Panc1 (cell line): ENCODE data around the gene MSI2.

Experiments
- SIN3A ChIP-seq: IDR thresholded peaks from 2 replicates; pipeline ENCODE4 v1.6.1; 2012; ENCODE audit warnings: low read depth, mild to moderate bottlenecking, low read length, moderate library complexity, borderline replicate concordance; ENCODE audit not compliant: insufficient read depth
- TCF7L2 ChIP-seq: IDR thresholded peaks from 2 replicates; pipeline ENCODE4 v1.6.1; 2011; ENCODE audit warnings: mild to moderate bottlenecking, low read depth, low read length, inconsistent platforms
- TF ChIP-seq, protein P1 (sequence below): fragments of 450-650 bp; IDR thresholded peaks from 2 replicates; pipeline ENCODE4 v1.5.1; 2017; ENCODE audit warnings: mild to moderate bottlenecking
- TF ChIP-seq, protein P2 (sequence below), 2 experiments: IDR thresholded peaks; 2 replicates each; pipeline ENCODE4 v1.6.1; 2011 to 2012; ENCODE audit warnings: low read depth in 2 of 2, control low read depth in 1 of 2, low read length in 1 of 2, mild to moderate bottlenecking in 1 of 2, moderate library complexity in 1 of 2; ENCODE audit not compliant: insufficient read depth in 1 of 2

DNA sequence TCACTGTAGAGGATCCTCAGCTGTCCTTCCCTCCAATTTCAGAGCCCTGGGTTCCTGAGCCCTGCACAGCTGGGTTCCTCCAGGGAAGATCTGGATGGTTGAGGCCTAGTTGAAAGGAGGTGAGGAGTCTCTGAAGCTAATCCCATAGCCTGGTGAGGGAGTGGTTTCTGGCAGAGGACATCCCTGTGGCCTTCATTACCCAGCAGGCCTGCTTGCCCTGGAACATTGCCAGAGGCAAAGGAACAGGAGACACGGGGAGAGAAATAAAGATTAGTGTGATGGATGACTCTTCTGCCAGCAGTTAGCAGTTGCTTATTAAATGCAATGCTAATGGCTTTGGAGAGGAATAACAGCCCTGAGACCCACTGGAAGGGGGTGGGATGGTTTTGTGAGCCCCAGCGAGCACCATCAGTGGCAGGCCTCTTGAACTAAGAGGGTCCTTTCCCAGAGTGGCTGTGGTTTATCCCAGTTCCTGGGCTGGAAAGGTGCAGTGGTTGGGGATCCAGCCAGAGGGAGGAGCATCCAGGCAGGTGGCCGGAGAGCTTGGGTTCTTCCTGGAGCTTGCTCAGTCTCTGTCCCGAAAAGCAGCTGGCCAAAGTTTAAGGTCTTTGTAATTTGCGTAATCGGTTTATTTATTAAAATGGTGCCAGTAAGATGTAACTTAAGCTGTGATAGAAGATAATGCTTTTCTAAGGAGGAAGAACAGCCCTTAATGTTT is 279.1 kb downstream of the MSI2 start:
- TF ChIP-seq TCF7L2 (no peak), SIN3A (no peak)
- TF ChIP-seq, protein P1, sequence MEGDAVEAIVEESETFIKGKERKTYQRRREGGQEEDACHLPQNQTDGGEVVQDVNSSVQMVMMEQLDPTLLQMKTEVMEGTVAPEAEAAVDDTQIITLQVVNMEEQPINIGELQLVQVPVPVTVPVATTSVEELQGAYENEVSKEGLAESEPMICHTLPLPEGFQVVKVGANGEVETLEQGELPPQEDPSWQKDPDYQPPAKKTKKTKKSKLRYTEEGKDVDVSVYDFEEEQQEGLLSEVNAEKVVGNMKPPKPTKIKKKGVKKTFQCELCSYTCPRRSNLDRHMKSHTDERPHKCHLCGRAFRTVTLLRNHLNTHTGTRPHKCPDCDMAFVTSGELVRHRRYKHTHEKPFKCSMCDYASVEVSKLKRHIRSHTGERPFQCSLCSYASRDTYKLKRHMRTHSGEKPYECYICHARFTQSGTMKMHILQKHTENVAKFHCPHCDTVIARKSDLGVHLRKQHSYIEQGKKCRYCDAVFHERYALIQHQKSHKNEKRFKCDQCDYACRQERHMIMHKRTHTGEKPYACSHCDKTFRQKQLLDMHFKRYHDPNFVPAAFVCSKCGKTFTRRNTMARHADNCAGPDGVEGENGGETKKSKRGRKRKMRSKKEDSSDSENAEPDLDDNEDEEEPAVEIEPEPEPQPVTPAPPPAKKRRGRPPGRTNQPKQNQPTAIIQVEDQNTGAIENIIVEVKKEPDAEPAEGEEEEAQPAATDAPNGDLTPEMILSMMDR: no peak
- TF ChIP-seq, protein P2, sequence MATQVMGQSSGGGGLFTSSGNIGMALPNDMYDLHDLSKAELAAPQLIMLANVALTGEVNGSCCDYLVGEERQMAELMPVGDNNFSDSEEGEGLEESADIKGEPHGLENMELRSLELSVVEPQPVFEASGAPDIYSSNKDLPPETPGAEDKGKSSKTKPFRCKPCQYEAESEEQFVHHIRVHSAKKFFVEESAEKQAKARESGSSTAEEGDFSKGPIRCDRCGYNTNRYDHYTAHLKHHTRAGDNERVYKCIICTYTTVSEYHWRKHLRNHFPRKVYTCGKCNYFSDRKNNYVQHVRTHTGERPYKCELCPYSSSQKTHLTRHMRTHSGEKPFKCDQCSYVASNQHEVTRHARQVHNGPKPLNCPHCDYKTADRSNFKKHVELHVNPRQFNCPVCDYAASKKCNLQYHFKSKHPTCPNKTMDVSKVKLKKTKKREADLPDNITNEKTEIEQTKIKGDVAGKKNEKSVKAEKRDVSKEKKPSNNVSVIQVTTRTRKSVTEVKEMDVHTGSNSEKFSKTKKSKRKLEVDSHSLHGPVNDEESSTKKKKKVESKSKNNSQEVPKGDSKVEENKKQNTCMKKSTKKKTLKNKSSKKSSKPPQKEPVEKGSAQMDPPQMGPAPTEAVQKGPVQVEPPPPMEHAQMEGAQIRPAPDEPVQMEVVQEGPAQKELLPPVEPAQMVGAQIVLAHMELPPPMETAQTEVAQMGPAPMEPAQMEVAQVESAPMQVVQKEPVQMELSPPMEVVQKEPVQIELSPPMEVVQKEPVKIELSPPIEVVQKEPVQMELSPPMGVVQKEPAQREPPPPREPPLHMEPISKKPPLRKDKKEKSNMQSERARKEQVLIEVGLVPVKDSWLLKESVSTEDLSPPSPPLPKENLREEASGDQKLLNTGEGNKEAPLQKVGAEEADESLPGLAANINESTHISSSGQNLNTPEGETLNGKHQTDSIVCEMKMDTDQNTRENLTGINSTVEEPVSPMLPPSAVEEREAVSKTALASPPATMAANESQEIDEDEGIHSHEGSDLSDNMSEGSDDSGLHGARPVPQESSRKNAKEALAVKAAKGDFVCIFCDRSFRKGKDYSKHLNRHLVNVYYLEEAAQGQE (IDR thresholded peaks at IDR 0.05; ENCODE audit: insufficient read depth in 1 of 2, low read depth in 2 of 2, low read length in 1 of 2): no peak
